Body of pancreas (tissue), 4 donors: ENCODE measurements around the gene TNPO1. TPM values are rescaled to one million over a fixed set of nuclear protein-coding genes. Genes with fewer than 3 reads are reported as not detected.

Experiments
- ATAC-seq: fragments of 150-250 bp; one replicate; pipeline ENCODE4 v1.9.1; 2016
- DNase-seq, 4 donors: peaks; one replicate each; pipeline ENCODE4 v3.0.0-alpha.2; 2019
- H3K27ac ChIP-seq, 4 donors: fragments of 200-600 bp; sonication (generic); 1 replicate in 3 of 4; 2 replicates in 1 of 4; pipeline versions ENCODE4 v1.5.1 to v1.6.1; 2016 to 2019; ENCODE audit warnings: mild to moderate bottlenecking in 1 of 4, mixed read lengths in 1 of 4, moderate library complexity in 1 of 4
- H3K27me3 ChIP-seq, 2 donors: fragments of 200-600 bp; sonication (generic); one replicate each; pipeline ENCODE4 v1.6.0; 2016; ENCODE audit warnings: mild to moderate bottlenecking in 1 of 2
- H3K36me3 ChIP-seq, 2 donors: fragments of 200-600 bp; sonication (generic); replicated peaks in 1 of 2; 2 replicates each; pipeline ENCODE4 v1.5.1; 2016; ENCODE audit warnings: low read depth in 2 of 2; ENCODE audit not compliant: insufficient read depth in 1 of 2
- H3K4me1 ChIP-seq: fragments of 200-600 bp; sonication (generic); one replicate; pipeline ENCODE4 v1.6.0; 2016
- H3K4me3 ChIP-seq, 2 donors: fragments of 200-600 bp; sonication (generic); 1 replicate in 1 of 2; 2 replicates in 1 of 2; pipeline ENCODE4 v1.5.1; 2016 to 2019
- H3K9me3 ChIP-seq, 3 donors: fragments of 200-600 bp; sonication (generic); 1 replicate in 2 of 3; 2 replicates in 1 of 3; pipeline ENCODE4 v1.5.1; 2016
- CTCF ChIP-seq, 7 experiments: fragments of 450-650 bp in 4 of 7; fragments of 200-600 bp in 3 of 7; sonication (generic) in 3 of 7; IDR thresholded peaks; one replicate each; pipeline ENCODE4 v1.5.1; 2016 to 2019; ENCODE audit warnings: antibody characterized with exemption in 7 of 7
- POLR2A ChIP-seq, 3 donors: fragments of 450-650 bp; IDR thresholded peaks; one replicate each; pipeline ENCODE4 v1.6.1; 2016; ENCODE audit warnings: antibody characterized with exemption in 3 of 3, mild to moderate bottlenecking in 2 of 3
- WGBS, 2 donors: methylation state at CpG; one replicate each; pipeline ENCODE4 v1.1.5; 2017; 5-methylcytosine and 5-hydroxymethylcytosine counted together
- intact Hi-C: fragments of 100-400 bp; cut with DNase I; formaldehyde crosslinking; loops from one replicate; pipeline ENCODE4 v1.15.1; 2023
- total RNA-seq, 2 donors: library from RNA; depleted of rRNA; stranded (reverse); fragments of >200 nt; gene quantifications; one replicate each; pipeline ENCODE4 v1.1.0, GENCODE V29; 2016

Gene TNPO1
- total RNA-seq, 2 donors from 2014 or later = 41.2 to 71.9 TPM

GRCh38 chr5:72836810-72837209 is 20.3 kb downstream of the TNPO1 start:
- H3K9me3 ChIP-seq = no peaks in the 10 kb centered on the region
- peaks cover 25% of the 10 kb centered on the region for H3K4me1 ChIP-seq
- H3K27ac ChIP-seq = no peak overlapping the region
- intact Hi-C loops = no loop called here
- TF ChIP-seq POLR2A (IDR thresholded peaks at IDR 0.05) (no peak), CTCF (IDR thresholded peaks at IDR 0.05) (no peak)
- ATAC-seq (no peak), DNase-seq (no peak)
- H3K27me3 ChIP-seq = no peaks in the 10 kb centered on the region
- no peak overlapping the region for H3K4me3 ChIP-seq
- no peaks in the 10 kb centered on the region for H3K36me3 ChIP-seq
- WGBS, 2 donors = 86 to 88% methylated on average over 1 of the region's 1 CpG

GRCh38 chr5:72837524-72838096 is 21.1 kb downstream of the TNPO1 start:
- peaks cover 25% of the 10 kb centered on the region for H3K4me1 ChIP-seq
- H3K9me3 ChIP-seq = no peaks in the 10 kb centered on the region
- no peaks in the 10 kb centered on the region for H3K27me3 ChIP-seq
- ATAC-seq = peak; percentile 48
- no peak for DNase-seq
- peak overlapping the region in 2 of 4 donors; percentile 19 to 32 for H3K27ac ChIP-seq
- 27 to 38% methylated on average over 4 of the region's 4 CpGs for WGBS, 2 donors
- no peak for TF ChIP-seq POLR2A (IDR thresholded peaks at IDR 0.05)
- TF ChIP-seq CTCF (IDR thresholded peaks at IDR 0.05) = no peak
- intact Hi-C loops = no loop called here
- no peak overlapping the region for H3K4me3 ChIP-seq
- H3K36me3 ChIP-seq = no peaks in the 10 kb centered on the region

- no peaks in the 10 kb centered on the region for H3K36me3 ChIP-seq
- no peak for TF ChIP-seq CTCF (IDR thresholded peaks at IDR 0.05)
- H3K27me3 ChIP-seq = no peaks in the 10 kb centered on the region
- ATAC-seq (no peak), DNase-seq (no peak)
- no peaks in the 10 kb centered on the region for H3K9me3 ChIP-seq
- no peak overlapping the region for H3K27ac ChIP-seq
- no peak overlapping the region for H3K4me3 ChIP-seq
- intact Hi-C loops = no loop called here
- 54 to 55% methylated on average over 5 of the region's 5 CpGs for WGBS, 2 donors
- peaks cover 30% of the 10 kb centered on the region for H3K4me1 ChIP-seq
Measured at GRCh38 chr5:72840041-72840440, 23.6 kb downstream of the TNPO1 start.

- no peak overlapping the region for H3K4me3 ChIP-seq
- H3K27me3 ChIP-seq = no peaks in the 10 kb centered on the region
- no peaks in the 10 kb centered on the region for H3K36me3 ChIP-seq
- no peak overlapping the region for H3K27ac ChIP-seq
- 94 to 100% methylated on average over 1 of the region's 1 CpG for WGBS, 2 donors
- no peaks in the 10 kb centered on the region for H3K9me3 ChIP-seq
- intact Hi-C loops = no loop called here
- no peak for ATAC-seq
- no peak for DNase-seq
- TF ChIP-seq POLR2A (IDR thresholded peaks at IDR 0.05) (no peak), CTCF (IDR thresholded peaks at IDR 0.05) (no peak)
- peaks cover 43% of the 10 kb centered on the region for H3K4me1 ChIP-seq
Measured at GRCh38 chr5:72841756-72842535, 25.5 kb downstream of the TNPO1 start.

- H3K27ac ChIP-seq = no peak overlapping the region
Measured at GRCh38 chr5:72842816-72843215, 26.4 kb downstream of the TNPO1 start.

More at GRCh38 chr5:72842816-72843215, 26.4 kb downstream of the TNPO1 start:
- Histone ChIP-seq H3K36me3 (no peaks in the 10 kb centered on the region), H3K4me3 (no peak overlapping the region), H3K9me3 (no peaks in the 10 kb centered on the region), H3K27me3 (no peaks in the 10 kb centered on the region), H3K4me1 (peaks cover 45% of the 10 kb centered on the region)
- no peak for DNase-seq
- ATAC-seq = no peak
- intact Hi-C loops = no loop called here
- no peak for TF ChIP-seq CTCF (IDR thresholded peaks at IDR 0.05)
- no peak for TF ChIP-seq POLR2A (IDR thresholded peaks at IDR 0.05)
